ENCODE results near the gene IFI35. TPM values are rescaled to one million over a fixed set of nuclear protein-coding genes. Genes with fewer than 3 reads are reported as not detected.
A peak's percentile ranks its signal among the peaks of the same experiment; 100 is the strongest.

Gene IFI35
- total and polyA plus RNA-seq, 2 of the 8 experiments (the other 6 are each of a cell fraction or from before 2014, with no cell fraction given): 2.5 to 4.7 TPM

GRCh38 chr17:43014020-43014648 lies 7.5 kb downstream of the IFI35 start:
- 0 out of 2 replicates have a peak overlapping the region, but pooled peaks have one; percentile 44 for H2BK5ac ChIP-seq (ENCODE audit: low read depth, low read length)
- H3K79me1 ChIP-seq (ENCODE audit: low read depth, low read length): peaks cover 10% of the 10 kb centered on the region; the same call in 1 of the 2 replicates
- peaks cover 6 to 35% (median 12%) of the 10 kb centered on the region in 4 experiments; a peak in 7 of 8 replicates for H3K36me3 ChIP-seq (ENCODE audit: control insufficient read depth in 2 of 4, insufficient read depth in 4 of 4, low read length in 3 of 4)
- no peak overlapping the region for H2BK20ac ChIP-seq (ENCODE audit: low read length)
- ChIA-PET POLR2A (ENCODE audit: partially characterized antibody) (interaction anchor here (1.0 to 7.5 kb wide), 9 partner anchors 8 to 301 kb away, joined by 3 to 104 read pairs (median 4); partner anchors contain the start of genes IFI35, RPL27, TMEM106A and VAT1), CTCF (ENCODE audit: partially characterized antibody) (interaction anchor here (0.5 to 1.3 kb wide), 5 partner anchors 8 to 257 kb away, joined by 3 read pairs; no protein-coding TSS in a partner anchor)
- H3K9ac ChIP-seq (replicated peaks in 1 of 4; ENCODE audit: extremely low read depth in 1 of 4, low read depth in 3 of 4, low read length in 3 of 4): no peak overlapping the region
- DNase-seq (ENCODE audit: low read depth in 1 of 2, low spot score in 2 of 2): no peak
- no peak overlapping the region; the same call in 1 of the 2 replicates for H4K8ac ChIP-seq (ENCODE audit: extremely low read depth, insufficient read depth, low read length)
- H3K4me2 ChIP-seq (ENCODE audit: insufficient read depth in 1 of 2, low read depth in 2 of 2, low read length in 2 of 2): no peak overlapping the region
- H3K4me3 ChIP-seq (ENCODE audit: extremely low read depth in 1 of 4, insufficient read depth in 2 of 4, low read depth in 3 of 4, low read length in 4 of 4): no peak overlapping the region
- H2BK120ac ChIP-seq (replicated peaks; ENCODE audit: low read depth, low read length): no peak overlapping the region
- H3K23me2 ChIP-seq (ENCODE audit: low read depth, low read length): no peaks in the 10 kb centered on the region; the same call in 1 of the 2 replicates
- 92% methylated on average over 12 of the region's 12 CpGs; no CpG with 5 or more reads in 1 of the 2 experiments for WGBS, 2 experiments (ENCODE audit: extremely low coverage in 1 of 2, insufficient coverage in 1 of 2, insufficient read length in 1 of 2, insufficient replicate concordance in 2 of 2, low coverage in 1 of 2, low lambda C conversion rate in 2 of 2, missing lambda C conversion rate in 1 of 2)
- H3K27me3 ChIP-seq (replicated peaks in 1 of 4; ENCODE audit: control insufficient read depth in 3 of 4, extremely low read depth in 1 of 4, insufficient read depth in 3 of 4, low read length in 3 of 4): no peaks in the 10 kb centered on the region
- no peak overlapping the region for H2AFZ ChIP-seq (ENCODE audit: low read length)
- FAIRE-seq: no peak
- peaks cover 12% of the 10 kb centered on the region in 2 experiments for H4K20me1 ChIP-seq (replicated peaks in 1 of 2; ENCODE audit: control insufficient read depth in 1 of 2, insufficient read depth in 2 of 2, low read length in 2 of 2)
- H4K5ac ChIP-seq (ENCODE audit: insufficient read length, low read depth, low read length): no peak overlapping the region
- no peak overlapping the region for H4K91ac ChIP-seq (replicated peaks; ENCODE audit: insufficient read length, low read length)
- no peak overlapping the region for H3K56ac ChIP-seq (replicated peaks; ENCODE audit: insufficient read length, low read depth, low read length)
- no peak overlapping the region for H3K18ac ChIP-seq (ENCODE audit: extremely low read depth, low read length)
- peaks cover 0 to 15% of the 10 kb centered on the region in 2 experiments; a peak in 2 of 4 replicates for H3K79me2 ChIP-seq (ENCODE audit: control insufficient read depth in 1 of 2, insufficient read depth in 2 of 2, low read length in 2 of 2)
- H3K14ac ChIP-seq (ENCODE audit: insufficient read length): no peak overlapping the region
- H3K4ac ChIP-seq (replicated peaks; ENCODE audit: insufficient read length, low read depth, low read length): no peak overlapping the region
- peaks cover 2 to 9% (median 4%) of the 10 kb centered on the region in 4 experiments; a peak in 6 of 7 replicates for H3K4me1 ChIP-seq (replicated peaks in 1 of 4; ENCODE audit: control insufficient read depth in 3 of 4, insufficient read depth in 4 of 4, low read length in 3 of 4)
- H3K27ac ChIP-seq (ENCODE audit: low read depth, low read length): no peak overlapping the region
- no peak overlapping the region for H3K23ac ChIP-seq (ENCODE audit: insufficient read length)
- H2BK12ac ChIP-seq (ENCODE audit: low read depth, low read length): no peak overlapping the region
- no peak overlapping the region for H2BK15ac ChIP-seq (ENCODE audit: low read length)
- no peak overlapping the region for H2AK5ac ChIP-seq (ENCODE audit: low read depth, low read length)
- H3K9me3 ChIP-seq (ENCODE audit: insufficient read depth in 2 of 2, low read depth in 1 of 2, low read length in 1 of 2): no peaks in the 10 kb centered on the region

All from H1 (cell line).